K562 (cell line): Measurements from ENCODE around the gene MBD2. TPM values are rescaled to one million over a fixed set of nuclear protein-coding genes. Genes with fewer than 3 reads are reported as not detected.

ENCODE experiments used
- ATAC-seq: fragments of 200-7000 bp; cut with Tn5 transposase; 3 replicates; pipeline ENCODE4 v1.9.1; 2020; ENCODE audit warnings: moderate library complexity
- BruUV-seq: library from RNA; stranded (reverse); fragments of 400-500 nt; replicated peaks from 2 replicates; lab custom pipeline; 2021; lab: Mats Ljungman, UMichigan
- CTCF ChIA-PET: fragments of 300-600 bp; formaldehyde crosslinking; extraction: SDS; loops from one replicate; lab custom pipeline; 2021; ENCODE audit warnings: low intra/inter-chr PET ratio; lab: Yijun Ruan, JAX
- POLR2A ChIA-PET: fragments of 300-600, 350-650 bp; sonication (Branson Sonifier 250); formaldehyde crosslinking; extraction: SDS; loops from one replicate; lab custom pipeline; 2021; ENCODE audit warnings: antibody characterized with exemption, inconsistent platforms; lab: Yijun Ruan, JAX
- DNase-seq, 4 experiments: peaks; one replicate each; pipeline versions ENCODE4 v3.0.0 to v3.0.0-alpha.2; 2011 to 2018; ENCODE audit warnings: low spot score in 3 of 4, mixed read lengths in 3 of 4; ENCODE audit errors: extremely low read depth in 1 of 4
- FAIRE-seq: peaks from 2 replicates; lab custom pipeline; 2011; peaks lifted over from hg19 to GRCh38; lab: Jason Lieb, UNC
- H2AFZ ChIP-seq: 2 replicates; pipeline ENCODE4 v1.6.0; 2011; ENCODE audit warnings: low read depth, low read length, control low read depth, inconsistent platforms
- H3K27ac ChIP-seq: fragments of 200-600 bp; 3 replicates; pipeline ENCODE4 v1.8.0; 2011; ENCODE audit warnings: low read depth, mild to moderate bottlenecking, control low read depth, inconsistent platforms, low read length, moderate library complexity, mixed read lengths; ENCODE audit errors: extremely low read depth
- H3K27me3 ChIP-seq, 2 experiments: fragments of 300-600 bp in 1 of 2; 2 replicates in 1 of 2; 3 replicates in 1 of 2; pipeline versions ENCODE4 v1.6.0 to v1.8.0; 2011; ENCODE audit warnings: inconsistent platforms in 2 of 2, low read length in 2 of 2, mild to moderate bottlenecking in 1 of 2, mixed read lengths in 1 of 2, moderate library complexity in 1 of 2; ENCODE audit not compliant: control insufficient read depth in 2 of 2, insufficient read depth in 2 of 2
- H3K36me3 ChIP-seq: fragments of 300-600 bp; 3 replicates; pipeline ENCODE4 v1.8.0; 2011; ENCODE audit warnings: mild to moderate bottlenecking, low read length, inconsistent platforms; ENCODE audit not compliant: control insufficient read depth, insufficient read depth
- H3K4me1 ChIP-seq, 2 experiments: fragments of 200-600 bp in 1 of 2; replicated peaks in 1 of 2; 2 replicates in 1 of 2; 3 replicates in 1 of 2; pipeline versions ENCODE4 v1.5.1 to v1.8.0; 2011; ENCODE audit warnings: inconsistent platforms in 2 of 2, low read length in 2 of 2, mild to moderate bottlenecking in 1 of 2, mixed read lengths in 1 of 2, moderate library complexity in 1 of 2; ENCODE audit not compliant: control insufficient read depth in 2 of 2, insufficient read depth in 2 of 2
- H3K4me2 ChIP-seq: 2 replicates; pipeline ENCODE4 v1.6.1; 2011; ENCODE audit warnings: low read length, control low read depth, inconsistent platforms, mixed read lengths; ENCODE audit not compliant: insufficient read depth
- H3K4me3 ChIP-seq: fragments of 200-600 bp; sonication (generic), shearing (Covaris generic); 2 replicates; pipeline ENCODE4 v1.5.1; 2016; ENCODE audit warnings: control low read depth, inconsistent platforms
- H3K79me2 ChIP-seq: fragments of 200-600 bp; 3 replicates; pipeline ENCODE4 v1.8.0; 2011; ENCODE audit warnings: low read length, inconsistent platforms; ENCODE audit not compliant: control insufficient read depth, insufficient read depth
- H3K9ac ChIP-seq, 2 experiments: 2 replicates each; pipeline versions ENCODE4 v1.6.0 to v1.6.1; 2011; ENCODE audit warnings: low read depth in 2 of 2, low read length in 2 of 2, control low read depth in 1 of 2, inconsistent platforms in 1 of 2, mild to moderate bottlenecking in 1 of 2, mixed read lengths in 1 of 2; ENCODE audit not compliant: insufficient read depth in 1 of 2
- H3K9me1 ChIP-seq: one replicate; pipeline ENCODE4 v1.6.0; 2011; ENCODE audit warnings: inconsistent platforms, mild to moderate bottlenecking, low read length, moderate library complexity; ENCODE audit not compliant: control insufficient read depth, insufficient read depth
- H3K9me3 ChIP-seq: replicated peaks from 2 replicates; pipeline ENCODE4 v1.5.1; 2011; ENCODE audit warnings: low read depth, low read length, inconsistent platforms; ENCODE audit not compliant: control insufficient read depth, insufficient read depth
- H4K20me1 ChIP-seq: replicated peaks from 2 replicates; pipeline ENCODE4 v1.6.1; 2011; ENCODE audit warnings: low read length, inconsistent platforms, mixed read lengths; ENCODE audit not compliant: control insufficient read depth, insufficient read depth
- ATF1 ChIP-seq, 2 experiments: fragments of 450-650 bp in 1 of 2; IDR thresholded peaks; 2 replicates each; pipeline ENCODE4 v1.6.1; 2016; ENCODE audit warnings: missing compliant biosample characterization in 1 of 2, missing genetic modification characterization in 1 of 2
- BCL6 ChIP-seq: fragments of 250-450 bp; sonication (Bioruptor Pico); IDR thresholded peaks from 2 replicates; pipeline ENCODE4 v1.4.0; 2020
- BRCA1 ChIP-seq, 2 experiments: fragments of 450-650 bp in 1 of 2; sonication (generic) in 1 of 2; formaldehyde crosslinking in 1 of 2; IDR thresholded peaks; 2 replicates each; pipeline versions ENCODE4 v1.5.0 to v1.6.1; 2017 to 2020; ENCODE audit warnings: mild to moderate bottlenecking in 1 of 2, missing genetic modification reagents in 1 of 2
- CBX2 ChIP-seq: fragments of 200-600 bp; sonication (generic); IDR thresholded peaks from one replicate; pipeline ENCODE4 v1.6.1; 2012; ENCODE audit warnings: mild to moderate bottlenecking, low read length, inconsistent platforms; ENCODE audit not compliant: insufficient read depth, poor library complexity, severe bottlenecking
- CTCF ChIP-seq, 3 experiments: IDR thresholded peaks in 2 of 3; conservative IDR thresholded peaks in 1 of 3; 2 replicates each; pipeline ENCODE4 v1.5.1; 2011 to 2012; ENCODE audit warnings: low read length in 3 of 3, mild to moderate bottlenecking in 3 of 3, control low read depth in 2 of 3, improper control_type of control experiment in 1 of 3, inconsistent platforms in 1 of 3, low read depth in 1 of 3, mixed read lengths in 1 of 3, moderate library complexity in 1 of 3; ENCODE audit not compliant: insufficient read depth in 2 of 3
- DIDO1 ChIP-seq: fragments of 450-650 bp; IDR thresholded peaks from 2 replicates; pipeline ENCODE4 v1.6.1; 2016; ENCODE audit warnings: low read depth, missing biosample characterization, missing genetic modification characterization
- EWSR1 ChIP-seq: fragments of 450-650 bp; IDR thresholded peaks from 2 replicates; pipeline ENCODE4 v1.6.1; 2018; ENCODE audit warnings: borderline replicate concordance, mild to moderate bottlenecking, low read depth, moderate library complexity; ENCODE audit not compliant: partially characterized antibody
- GTF2F1 ChIP-seq: IDR thresholded peaks from 2 replicates; pipeline ENCODE4 v1.6.1; 2011; ENCODE audit warnings: low read depth, low read length, improper control_type of control experiment
- PCBP1 ChIP-seq: fragments of 200-400 bp; formaldehyde crosslinking; IDR thresholded peaks from 2 replicates; pipeline ENCODE4 v1.6.1; 2018; ENCODE audit warnings: mild to moderate bottlenecking, low read depth, low read length; ENCODE audit not compliant: poor library complexity, severe bottlenecking
- RBM25 ChIP-seq: fragments of 200-400 bp; formaldehyde crosslinking; IDR thresholded peaks from 2 replicates; pipeline ENCODE4 v1.6.1; 2018; ENCODE audit warnings: low read length, low read depth, moderate library complexity; ENCODE audit not compliant: severe bottlenecking
- TEAD4 ChIP-seq, 2 experiments: sonication (generic) in 1 of 2; formaldehyde crosslinking in 1 of 2; IDR thresholded peaks; 2 replicates each; pipeline versions ENCODE4 v1.6.1 to v1.8.0; 2012 to 2022; ENCODE audit warnings: borderline replicate concordance in 1 of 2, inconsistent platforms in 1 of 2, low read length in 1 of 2, mild to moderate bottlenecking in 1 of 2, missing genetic modification reagents in 1 of 2
- ZBED1 ChIP-seq: IDR thresholded peaks from 2 replicates; pipeline ENCODE4 v1.6.1; 2014
- ZNF174 ChIP-seq: fragments of 250-450 bp; sonication (Bioruptor Pico); IDR thresholded peaks from 2 replicates; pipeline ENCODE4 v1.4.0; 2020; ENCODE audit warnings: mild to moderate bottlenecking
- ZNF830 ChIP-seq: fragments of 250-450 bp; sonication (Bioruptor Pico); IDR thresholded peaks from 2 replicates; pipeline ENCODE4 v1.5.0; 2021; ENCODE audit warnings: mild to moderate bottlenecking
- in situ Hi-C: fragments of 300-500 bp; cut with MboI; formaldehyde crosslinking; loops from 4 replicates; pipeline ENCODE4 v1.15.0; 2018; ENCODE audit warnings: inconsistent platforms, mixed read lengths
- intact Hi-C: fragments of 100-400 bp; cut with micrococcal nuclease; formaldehyde crosslinking; loops from 2 replicates; pipeline ENCODE4 v1.14.2; 2022
- polyA plus RNA-seq, 8 experiments: library from polyadenylated mRNA; depleted of rRNA in 4 of 8; stranded (reverse) in 5 of 8; unstranded in 3 of 8; fragments of >200 nt; fragmentation: Nextera tagmentation in 2 of 8; fragmentation: Illumina TruSeq in 1 of 8; extraction: Ambion mirVana in 2 of 8; extraction: Trizol in 1 of 8; gene quantifications; 2 replicates each; pipeline versions ENCODE4 v1.2.1 to v1.2.3, GENCODE V29; 2011 to 2014; ENCODE audit warnings: inconsistent platforms in 1 of 8, missing spikeins in 1 of 8
- total RNA-seq, 7 experiments: library from RNA; depleted of rRNA in 6 of 7; stranded (reverse); fragments of >200 nt in 6 of 7; fragmentation: Illumina TruSeq in 2 of 7; extraction: Trizol in 2 of 7; gene quantifications; 2 replicates each; pipeline versions ENCODE4 v1.2.1 to v1.2.3, GENCODE V29; 2011 to 2021; ENCODE audit warnings: low replicate concordance in 1 of 7
- TF ChIP-seq, protein P1 (sequence below): sonication (generic); formaldehyde crosslinking; IDR thresholded peaks from 2 replicates; pipeline ENCODE4 v1.9.0; 2022; ENCODE audit warnings: mild to moderate bottlenecking, missing genetic modification reagents

Gene MBD2
- total and polyA plus RNA-seq, 9 of the 15 experiments (the other 6 are each of a cell fraction or from before 2014, with no cell fraction given) = 4.4 to 40.2 (median 13.9) TPM

- Histone ChIP-seq H3K79me2 (peaks cover 43% of the 10 kb centered on the region), H3K4me2 (no peak overlapping the region)
These were observed 20.6 kb downstream of the MBD2 start for GRCh38 chr18:54203914-54204313.

More at GRCh38 chr18:54203914-54204313, 20.6 kb downstream of the MBD2 start:
- intact Hi-C loops (no loop called here), in situ Hi-C loops (no loop called here)
- no peak overlapping the region for H3K27ac ChIP-seq
- H3K9me3 ChIP-seq = no peaks in the 10 kb centered on the region
- H3K36me3 ChIP-seq = peaks cover 16% of the 10 kb centered on the region; the same call in 2 of the 3 replicates
- no peak overlapping the region for H2AFZ ChIP-seq
- no TSS peak for BruUV-seq
- no peak overlapping the region for H3K9ac ChIP-seq
- POLR2A ChIA-PET = no interaction called here
- CTCF ChIA-PET = no interaction called here
- ATAC-seq (no peak), FAIRE-seq (no peak), DNase-seq (no peak)
- TF ChIP-seq ZNF174 (CRISPR knock-in tag) = no peak
- no peak for TF ChIP-seq GTF2F1
- TF ChIP-seq DIDO1 (tag) = no peak
- TF ChIP-seq RBM25 = no peak
- no peak for TF ChIP-seq ZBED1
- no peak for TF ChIP-seq CBX2
- no peak for TF ChIP-seq PCBP1
- no peak for TF ChIP-seq EWSR1
- no peak for TF ChIP-seq TEAD4 (IDR thresholded peaks at IDR 0.05; ENCODE audit: low read length)
- no peak for TF ChIP-seq TEAD4 (CRISPR knock-in tag; IDR thresholded peaks at IDR 0.05; ENCODE audit: borderline replicate concordance)
- TF ChIP-seq CTCF (IDR thresholded peaks at IDR 0.05 in 2 of 3, conservative IDR thresholded peaks at IDR 0.05 in 1 of 3; ENCODE audit: insufficient read depth in 2 of 3, low read depth in 1 of 3, low read length in 3 of 3) = no peak
- TF ChIP-seq BCL6 (CRISPR knock-in tag) = no peak
- TF ChIP-seq ATF1 (CRISPR knock-in tag; IDR thresholded peaks at IDR 0.05) = no peak
- TF ChIP-seq ATF1 (tag; IDR thresholded peaks at IDR 0.05) = no peak
- TF ChIP-seq, protein P1, sequence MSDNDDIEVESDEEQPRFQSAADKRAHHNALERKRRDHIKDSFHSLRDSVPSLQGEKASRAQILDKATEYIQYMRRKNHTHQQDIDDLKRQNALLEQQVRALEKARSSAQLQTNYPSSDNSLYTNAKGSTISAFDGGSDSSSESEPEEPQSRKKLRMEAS (CRISPR knock-in tag) = no peak
- no peak for TF ChIP-seq ZNF830 (CRISPR knock-in tag)
- no peak for TF ChIP-seq BRCA1 (IDR thresholded peaks at IDR 0.05)
- no peak for TF ChIP-seq BRCA1 (CRISPR knock-in tag; IDR thresholded peaks at IDR 0.05)
- H3K4me1 ChIP-seq = peaks cover 0 to 6% of the 10 kb centered on the region in 2 experiments; a peak in 1 of 5 replicates
- no peaks in the 10 kb centered on the region for H3K9me1 ChIP-seq
- H4K20me1 ChIP-seq = no peaks in the 10 kb centered on the region
- no peak overlapping the region for H3K4me3 ChIP-seq
- no peaks in the 10 kb centered on the region for H3K27me3 ChIP-seq
